ENCODE results near the gene ZFP30.
"Not testable (repeated sequence)": the region's sequence is repeated elsewhere in the genome, so short reads cannot be mapped to it uniquely, and the experiment has no call there.

ZFP30 gene

DNA sequence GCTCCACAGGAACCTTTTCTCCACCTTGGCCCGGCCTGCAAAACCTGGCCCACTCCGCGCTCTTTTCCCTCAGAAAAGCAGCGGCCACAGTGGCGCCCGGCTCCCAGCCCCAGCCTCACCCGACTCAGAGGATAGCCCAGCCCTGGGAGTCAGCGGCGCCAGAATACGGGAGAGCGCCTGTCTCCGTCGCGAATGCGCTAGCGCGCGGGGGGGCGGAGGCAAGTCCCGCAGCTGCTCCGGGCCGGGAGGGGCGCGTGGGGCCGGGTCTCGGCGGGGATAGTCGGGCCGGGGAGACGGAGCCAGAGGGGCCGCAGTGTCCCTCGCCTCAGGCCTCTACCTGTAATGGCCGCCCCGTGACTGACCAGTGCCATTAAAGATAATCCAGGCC is at the start of gene ZFP30:
TSS of gene ZFP30 (minus strand) at position 165 of the 388 bp plus-strand sequence. CDS start 7,643 bp downstream, outside the sequence.
- peak; percentile 57 for DNase-seq (ENCODE audit: low read depth)

DNA sequence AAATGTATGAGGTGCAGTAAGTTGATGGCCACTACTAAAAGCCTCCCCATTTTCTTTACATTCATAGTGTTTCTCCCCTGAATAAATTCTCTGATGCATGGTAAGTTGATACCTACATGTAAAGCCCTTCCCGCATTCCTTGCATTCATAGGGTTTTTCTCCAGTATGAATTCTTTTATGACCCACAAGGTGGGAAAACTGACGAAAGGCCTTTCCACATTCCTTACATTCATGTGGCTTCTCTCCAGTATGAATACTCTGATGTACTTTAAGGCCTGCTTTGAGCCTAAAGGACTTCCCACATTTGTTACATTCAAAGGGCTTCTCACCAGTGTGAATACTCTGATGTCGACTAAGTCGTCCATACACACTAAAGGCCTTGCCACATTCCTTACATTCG is 43.8 kb upstream of the ZFP30 start:
- DNase-seq (ENCODE audit: low read depth): no peak

DNA sequence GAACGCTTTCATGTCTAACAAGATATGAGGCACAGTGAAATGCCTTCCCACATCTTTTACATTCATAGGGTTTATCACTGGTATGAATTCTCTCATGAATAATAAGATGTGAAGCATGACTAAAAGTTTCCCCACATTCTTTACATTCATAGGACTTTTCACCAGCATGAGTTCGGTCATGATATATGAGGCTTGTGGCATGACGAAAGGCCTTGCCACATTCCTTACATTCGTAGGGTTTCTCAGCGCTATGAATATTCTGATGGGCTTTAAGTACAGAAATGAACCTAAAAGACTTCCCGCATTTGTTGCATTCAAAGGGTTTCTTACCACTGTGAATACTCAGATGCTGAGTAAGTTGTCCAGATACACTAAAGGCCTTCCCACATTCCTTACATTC is 43.0 kb upstream of the ZFP30 start:
- DNase-seq (ENCODE audit: low read depth): no peak

DNA sequence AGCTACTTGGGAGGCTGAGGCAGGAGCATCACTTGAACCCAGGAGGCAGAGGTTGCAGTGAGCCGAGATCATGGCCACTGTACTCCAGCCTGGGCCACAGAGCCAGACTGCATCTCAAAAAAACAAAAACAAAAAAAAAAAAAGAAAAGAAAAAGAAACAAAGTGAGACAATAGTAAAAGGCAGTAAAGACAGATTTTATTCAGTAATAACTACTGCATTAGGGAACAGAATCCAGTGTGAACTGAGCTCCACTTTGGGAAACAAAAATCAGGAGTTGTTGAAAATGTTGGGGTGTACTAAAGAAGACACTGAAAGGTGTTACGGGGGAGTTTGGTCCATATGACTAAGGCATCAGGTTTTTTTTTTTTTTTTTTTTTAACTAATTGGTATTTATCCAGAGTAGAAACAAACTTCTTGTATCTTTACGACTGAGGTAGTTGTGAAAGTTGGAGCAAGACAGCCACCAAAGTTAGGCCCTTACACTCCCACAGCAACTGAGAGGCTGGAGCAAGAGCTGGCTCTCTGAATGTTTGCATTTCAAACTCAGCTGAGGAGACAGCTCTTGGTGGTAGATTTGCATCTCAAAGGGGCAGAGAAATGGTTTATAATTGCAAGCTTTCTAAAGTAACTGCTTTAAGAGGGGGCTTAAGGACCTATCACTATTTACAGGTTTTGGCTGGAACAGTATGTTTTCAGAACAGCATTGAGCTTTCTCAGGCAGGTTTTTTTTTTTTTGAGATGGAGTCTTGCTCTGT is 40.1 kb upstream of the ZFP30 start:
- DNase-seq (ENCODE audit: low read depth): no peak

DNA sequence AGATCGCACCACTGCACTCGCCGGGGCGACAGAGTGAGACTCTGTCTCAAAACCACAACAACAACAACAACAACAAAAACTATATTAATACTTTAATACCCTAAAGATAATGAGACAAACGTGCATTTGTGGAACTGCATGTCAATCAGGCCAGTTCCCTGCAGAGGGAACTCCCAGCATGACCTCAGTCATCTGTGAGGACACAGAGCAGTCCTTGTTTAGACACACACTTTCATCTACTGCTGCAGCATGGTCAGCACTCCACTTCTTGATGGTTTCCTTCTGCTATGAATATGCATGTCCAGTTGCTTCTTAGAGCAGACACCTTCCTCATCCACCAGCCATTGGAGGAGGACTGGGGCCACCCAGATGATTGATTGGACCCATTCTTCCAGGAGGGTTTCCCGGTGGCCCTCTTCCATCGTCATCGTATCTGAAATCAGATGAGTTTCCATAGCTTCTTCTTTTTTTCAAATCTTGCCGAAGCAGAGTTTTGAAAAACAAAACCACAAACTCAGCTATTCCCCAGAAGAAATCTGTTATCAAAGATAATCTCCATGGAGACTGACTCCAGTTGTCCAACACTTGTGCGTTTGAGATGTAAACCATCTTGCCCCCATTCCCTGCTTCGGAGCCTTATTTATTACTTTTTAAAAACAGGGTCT is 37.8 kb upstream of the ZFP30 start:
- DNase-seq (ENCODE audit: low read depth): no peak

DNA sequence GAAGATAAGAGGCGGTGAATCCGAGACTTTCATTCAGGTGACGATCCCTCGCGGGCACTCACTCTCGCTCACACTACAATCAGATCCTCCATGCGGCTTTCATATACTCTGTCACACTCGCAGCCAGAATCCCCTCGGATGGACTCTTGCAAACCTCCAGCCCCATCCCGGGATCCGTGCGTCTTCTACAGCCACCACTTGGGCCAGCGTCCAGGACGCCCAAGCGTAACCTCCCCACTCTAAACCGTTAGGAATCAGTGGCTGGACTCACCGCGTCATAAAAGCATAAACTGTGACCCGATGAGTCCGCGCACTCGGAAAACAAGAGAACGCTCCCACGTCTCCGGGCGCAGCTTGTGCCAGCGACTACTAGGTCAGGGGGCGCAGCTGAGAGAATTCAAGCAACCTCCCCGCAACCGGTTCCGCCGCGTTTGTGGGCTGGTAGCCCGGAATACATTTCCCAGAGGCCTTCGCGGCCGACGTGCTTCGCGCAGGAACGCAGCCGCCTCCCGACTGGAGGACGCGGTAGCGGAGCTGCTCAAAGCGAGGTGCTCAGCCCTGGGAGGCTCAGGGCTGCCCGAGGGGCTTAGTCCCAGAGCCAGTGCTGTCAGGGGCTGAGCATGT is 36.7 kb upstream of the ZFP30 start:
- peak; percentile 67 for DNase-seq (ENCODE audit: low read depth)

DNA sequence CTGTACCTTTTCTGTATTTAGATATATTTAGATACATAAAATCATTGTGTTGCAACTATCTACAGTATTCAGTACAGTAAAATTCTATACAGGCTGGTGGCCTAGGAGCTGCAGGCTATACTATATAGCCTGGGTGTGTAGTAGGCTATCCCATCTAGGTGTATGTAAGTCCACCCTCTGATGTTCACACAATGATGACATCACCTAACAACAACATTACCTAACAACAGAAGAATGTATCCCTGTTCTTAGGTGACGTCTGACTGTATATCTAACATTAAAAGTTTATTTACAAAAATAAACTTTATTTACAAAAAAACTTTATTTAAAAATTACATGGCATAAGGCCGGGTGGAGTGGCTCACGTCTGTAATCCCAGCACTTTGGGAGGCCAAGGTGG is 28.3 kb upstream of the ZFP30 start:
- no peak for DNase-seq (ENCODE audit: low read depth)

DNA sequence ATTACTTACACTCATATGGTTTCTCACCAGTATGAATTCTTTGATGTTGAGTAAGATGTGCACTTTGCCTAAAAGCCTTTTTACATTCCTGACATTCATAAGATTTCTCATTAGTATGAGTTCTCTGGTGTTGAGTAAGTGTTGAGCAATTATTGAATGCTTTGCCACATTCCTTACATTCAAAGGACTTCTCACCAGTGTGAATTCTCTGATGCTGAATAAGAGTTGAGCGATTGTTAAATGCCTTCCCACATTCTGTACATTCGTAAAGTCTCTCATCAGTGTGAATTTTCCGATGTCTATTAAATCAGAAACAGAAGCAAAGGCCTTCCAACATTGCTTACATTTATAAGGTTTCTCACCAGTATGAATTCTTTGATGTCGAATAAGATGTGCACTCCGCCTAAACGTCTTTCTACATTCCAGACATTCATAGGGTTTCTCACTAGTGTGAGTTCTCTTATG is 14.2 kb upstream of the ZFP30 start:
- no peak for DNase-seq (ENCODE audit: low read depth)

DNA sequence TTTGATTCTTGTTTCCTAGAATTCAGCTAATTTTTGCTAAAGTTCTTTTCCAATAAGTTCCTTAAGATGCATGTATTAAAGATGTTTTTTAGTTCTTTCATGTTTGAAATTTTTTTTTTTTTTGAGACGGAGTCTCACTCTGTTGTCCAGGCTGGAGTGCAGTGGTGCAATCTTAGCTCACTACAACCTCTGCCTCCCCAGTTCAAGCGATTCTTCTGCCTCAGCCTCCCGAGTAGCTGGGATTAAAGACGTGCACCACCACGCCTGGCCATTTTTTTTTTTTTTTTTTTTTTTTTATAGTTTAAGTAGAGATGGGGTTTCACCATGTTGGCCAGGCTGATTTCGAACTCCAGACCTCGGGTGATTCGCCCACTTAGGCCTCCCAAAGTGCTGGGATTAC is 1.9 kb upstream of the ZFP30 start:
- DNase-seq (ENCODE audit: low read depth): not testable (repeated sequence)

DNA sequence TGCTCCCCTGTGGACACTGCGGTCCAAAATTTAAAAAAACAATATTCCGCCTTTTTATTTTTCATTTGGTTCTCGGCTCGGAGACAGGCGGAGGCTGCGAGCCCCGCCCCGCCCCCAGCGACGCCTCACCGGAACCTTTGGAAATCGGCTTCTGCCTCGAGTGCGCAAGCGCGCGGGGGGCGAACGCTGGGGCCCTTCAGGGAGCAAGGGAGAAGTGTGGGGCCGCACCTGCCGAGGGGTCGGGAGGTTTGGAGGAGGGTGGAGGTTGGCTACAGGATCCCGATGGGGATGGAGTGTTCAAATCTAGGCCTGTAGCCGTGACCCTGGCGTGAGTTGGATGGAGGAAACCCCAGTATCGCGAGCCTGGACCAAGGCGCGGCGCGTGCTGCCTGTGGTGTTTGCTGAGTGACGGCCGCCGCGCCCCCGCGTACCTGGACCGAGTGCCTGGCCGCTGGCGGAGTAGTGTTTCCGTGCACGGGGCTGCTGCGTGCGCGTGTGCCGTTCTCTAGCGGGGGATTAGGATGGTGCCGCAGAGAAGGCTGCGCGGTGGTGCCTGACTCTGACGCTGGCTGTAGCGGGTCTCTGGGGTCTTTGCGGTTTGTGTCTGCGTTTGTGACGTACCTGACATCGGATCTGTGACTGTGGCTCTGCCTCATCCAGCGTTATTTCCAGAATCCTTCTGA is 565 bp upstream of the ZFP30 start:
- DNase-seq (ENCODE audit: low read depth): peak; percentile 70

DNA sequence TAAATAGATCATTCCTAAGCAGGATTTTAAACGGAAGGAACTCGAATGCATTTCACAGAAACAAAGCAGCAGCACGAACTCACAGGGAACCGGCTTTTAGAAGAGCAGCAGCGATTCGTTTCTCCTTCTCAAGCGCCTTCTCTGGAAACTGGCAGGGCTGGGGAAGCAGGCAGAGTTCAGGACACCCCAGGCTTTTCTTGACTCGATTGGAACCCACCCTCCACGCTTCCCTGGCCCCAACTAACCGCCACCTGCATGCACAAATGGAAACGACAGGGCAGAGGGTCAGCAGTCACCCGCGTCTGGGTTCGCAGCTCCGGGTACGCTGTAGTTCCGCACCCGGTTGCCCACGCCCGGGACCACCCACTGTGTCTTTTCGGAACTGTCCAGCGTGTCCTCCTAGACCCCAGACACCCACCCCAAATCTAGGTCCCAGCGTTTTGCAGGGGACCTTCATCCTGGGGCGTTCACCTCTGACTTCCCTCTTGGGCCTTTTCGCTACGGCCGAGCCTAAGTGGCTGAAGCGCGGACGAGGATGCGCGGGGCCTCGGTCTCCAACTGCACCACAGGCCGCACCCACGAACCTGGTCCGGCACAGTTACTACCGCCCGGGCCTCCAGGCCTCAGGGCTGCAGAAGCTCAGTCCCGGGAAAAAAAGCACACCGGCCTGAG is 500 bp downstream of the ZFP30 start:
- DNase-seq (ENCODE audit: low read depth): no peak

DNA sequence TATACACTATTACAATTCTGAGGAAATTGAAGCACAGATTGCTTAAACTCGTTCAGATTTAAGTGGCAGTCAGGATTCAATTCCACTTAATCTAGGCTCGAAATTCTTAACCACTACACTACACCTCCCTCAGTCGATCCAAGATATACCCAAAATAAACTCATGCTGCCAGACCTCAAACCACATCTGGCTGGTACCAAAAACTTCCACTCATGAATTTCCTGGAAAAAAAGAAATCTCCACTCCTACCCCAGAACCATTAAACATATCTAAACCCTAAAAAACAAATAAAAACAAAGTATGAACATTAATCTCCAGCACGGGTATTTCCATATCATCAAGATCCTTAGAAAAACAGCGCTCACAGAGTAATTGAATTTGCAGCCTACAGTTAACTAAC is 1.1 kb downstream of the ZFP30 start:
- DNase-seq (ENCODE audit: low read depth): no peak

DNA sequence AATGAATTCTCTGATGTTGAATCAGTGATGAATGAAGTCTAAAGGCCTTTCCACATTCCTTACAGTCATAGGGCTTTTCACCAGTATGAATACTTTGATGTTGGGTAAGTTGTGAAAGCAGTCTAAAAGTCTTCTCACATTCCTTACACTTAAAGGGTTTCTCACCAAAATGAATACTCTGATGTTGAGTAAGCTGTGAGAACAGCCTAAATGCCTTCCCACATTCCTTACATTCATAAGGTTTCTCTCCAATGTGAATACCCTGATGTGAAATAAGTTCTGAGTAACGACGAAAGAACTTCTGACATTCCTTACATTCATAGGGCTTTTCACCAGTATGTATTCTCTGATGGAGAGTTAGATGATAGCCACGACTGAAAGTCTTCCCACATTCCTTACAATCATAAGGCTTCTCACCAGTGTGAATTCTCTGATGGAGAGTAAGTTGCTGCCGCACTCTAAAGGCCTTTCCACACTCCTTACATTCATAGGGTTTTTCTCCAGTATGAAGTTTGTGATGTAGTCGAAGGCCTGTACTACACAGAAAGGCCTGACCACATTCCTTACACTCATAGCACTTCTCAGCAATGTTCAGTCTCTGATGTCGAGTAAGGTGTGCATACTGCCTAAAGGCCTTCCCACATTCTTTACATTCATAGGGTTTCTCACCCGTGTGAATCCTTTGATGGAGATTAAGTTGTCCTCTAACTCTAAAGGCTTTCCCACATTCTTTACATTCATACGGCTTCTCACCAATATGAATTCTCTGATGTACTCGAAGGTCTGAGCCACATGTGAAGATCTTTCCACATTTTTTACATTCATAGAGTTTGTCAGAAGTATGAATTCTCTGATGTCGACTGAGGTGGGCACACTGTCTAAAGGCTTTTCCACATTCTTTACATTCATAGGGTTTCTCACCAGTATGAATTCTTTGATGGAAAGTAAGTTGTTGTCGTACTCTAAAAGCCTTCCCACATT is 19.9 kb downstream of the ZFP30 start:
- DNase-seq (ENCODE audit: low read depth): no peak

DNA sequence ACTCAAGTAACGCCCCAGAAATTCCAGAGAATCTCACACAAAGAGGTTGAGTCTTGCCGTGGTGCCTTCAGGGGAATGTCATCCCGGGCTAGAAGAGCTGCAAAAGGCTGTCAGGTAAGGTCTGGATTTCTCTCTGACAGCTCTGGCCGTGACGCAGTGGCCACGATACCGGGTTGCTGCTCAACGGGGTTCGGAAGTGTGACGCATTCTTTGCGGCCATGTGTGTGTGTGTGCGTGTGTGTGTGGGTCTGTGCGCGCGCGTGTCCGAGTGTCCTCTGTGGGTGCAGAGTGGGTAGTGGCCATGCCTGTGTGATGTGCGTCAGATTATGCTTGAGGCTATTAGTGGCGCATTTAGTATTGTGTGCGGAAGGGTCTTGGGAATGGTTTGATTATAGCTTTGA is 60.3 kb downstream of the ZFP30 start:
- peak; percentile 28 for DNase-seq (ENCODE audit: low read depth)

DNA sequence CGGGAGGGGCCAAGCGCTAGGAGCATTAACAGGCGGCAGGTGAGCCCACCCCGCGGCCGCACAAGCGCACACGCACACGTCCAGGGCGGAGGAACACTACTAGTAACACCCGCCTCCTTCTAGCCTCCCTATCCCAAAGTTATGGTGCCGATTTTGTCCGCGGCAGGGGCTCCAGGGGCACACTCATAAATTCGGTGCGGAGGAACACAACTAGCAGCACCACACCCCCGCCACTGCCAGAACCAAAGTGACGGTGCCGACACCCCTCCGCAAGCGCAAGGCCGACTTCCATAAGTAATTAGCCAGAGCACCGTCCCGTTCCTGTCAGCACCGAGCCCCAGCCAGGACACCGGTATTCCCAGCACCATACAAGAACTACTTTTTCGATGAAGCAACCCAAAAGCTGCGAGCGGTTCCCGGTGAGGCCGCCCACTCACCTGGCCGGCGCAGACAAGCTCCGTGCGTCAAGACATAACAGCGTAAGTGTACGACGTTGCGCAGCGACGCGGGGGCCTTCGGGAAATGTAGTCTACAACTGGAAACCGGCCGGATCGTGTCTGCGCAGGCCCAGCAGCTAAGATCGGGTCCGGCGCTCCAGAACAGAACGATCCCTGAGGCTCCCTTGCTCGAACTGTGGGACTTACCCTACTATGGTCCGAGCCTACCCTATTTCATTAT is 60.8 kb downstream of the ZFP30 start, which contains the start of the genes ZNF540 and ZNF571:
TSS of gene ZNF540 (plus strand) at position 573 of the 678 bp plus-strand sequence. CDS start 3,572 bp downstream, outside the sequence.
TSS of gene ZNF571 (minus strand) at position 489 of the 678 bp plus-strand sequence. CDS start 8,116 bp downstream, outside the sequence.
- DNase-seq (ENCODE audit: low read depth): peak; percentile 90

DNA sequence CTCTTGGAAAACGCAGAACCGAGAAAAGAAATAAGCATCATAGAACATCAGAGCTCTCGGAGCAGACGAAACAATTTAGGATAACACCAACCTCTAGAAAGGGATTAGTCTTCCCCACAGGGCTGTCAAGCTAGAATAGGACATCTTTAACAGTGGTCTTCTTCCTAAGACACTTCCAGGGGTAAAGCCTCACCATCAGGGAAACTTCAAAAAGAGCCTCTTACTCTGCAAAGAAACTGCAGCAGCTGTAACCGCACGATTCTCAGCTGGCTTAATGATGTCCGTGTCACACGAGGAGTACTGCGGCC is 61.3 kb downstream of the ZFP30 start:
- no peak for DNase-seq (ENCODE audit: low read depth)

DNA sequence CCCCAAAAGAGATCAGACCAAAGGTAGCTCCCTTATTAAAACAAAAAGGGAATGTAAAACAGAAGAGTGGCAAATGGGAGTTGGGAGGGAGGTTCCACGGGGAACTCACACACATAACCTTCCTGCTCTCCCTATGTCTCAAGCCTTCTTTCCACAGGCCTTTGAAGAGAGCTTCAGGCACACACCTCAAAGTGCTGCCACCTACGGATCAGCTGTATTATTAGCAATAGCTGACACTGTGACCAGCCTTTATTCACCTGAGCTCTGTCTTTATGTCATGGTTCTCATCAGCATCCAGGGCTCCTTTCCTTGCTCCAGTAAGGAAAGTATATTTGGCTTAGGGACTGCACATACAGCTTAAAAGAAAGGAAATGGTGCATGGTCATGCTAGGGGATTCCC is 71.9 kb downstream of the ZFP30 start:
- no peak for DNase-seq (ENCODE audit: low read depth)

DNA sequence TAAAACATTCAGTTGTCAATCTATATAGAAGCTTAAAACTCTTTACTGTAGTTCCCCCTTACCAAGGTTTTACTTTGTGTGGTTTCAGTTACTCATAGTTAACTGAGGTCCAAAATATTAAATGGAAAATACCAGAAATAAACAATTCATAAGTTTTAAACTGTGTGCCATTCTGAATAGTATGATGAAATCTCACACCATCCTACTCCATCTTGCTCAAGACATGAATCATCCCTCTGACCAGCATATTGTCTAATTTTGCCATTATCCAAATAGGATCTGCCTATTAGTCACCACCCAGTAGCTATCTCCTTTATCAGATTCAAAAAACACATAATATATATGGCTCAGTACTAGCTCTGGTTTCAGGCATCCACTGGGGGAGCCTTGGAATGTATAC is 83.1 kb downstream of the ZFP30 start:
- no peak for DNase-seq (ENCODE audit: low read depth)

DNA sequence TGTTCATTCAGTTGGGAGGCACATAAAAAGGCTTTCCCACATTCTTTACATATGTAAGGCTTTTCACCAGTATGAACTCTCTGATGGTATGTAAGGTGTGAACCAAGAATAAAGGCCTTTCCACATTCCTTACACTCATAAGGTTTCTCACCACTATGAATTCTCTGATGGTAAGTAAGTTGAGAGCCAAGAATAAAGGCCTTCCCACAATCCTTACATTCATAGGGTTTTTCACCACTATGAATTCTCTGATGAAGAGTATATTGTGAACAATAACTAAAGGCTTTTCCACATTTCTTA is 89.9 kb downstream of the ZFP30 start:
- no peak for DNase-seq (ENCODE audit: low read depth)

DNA sequence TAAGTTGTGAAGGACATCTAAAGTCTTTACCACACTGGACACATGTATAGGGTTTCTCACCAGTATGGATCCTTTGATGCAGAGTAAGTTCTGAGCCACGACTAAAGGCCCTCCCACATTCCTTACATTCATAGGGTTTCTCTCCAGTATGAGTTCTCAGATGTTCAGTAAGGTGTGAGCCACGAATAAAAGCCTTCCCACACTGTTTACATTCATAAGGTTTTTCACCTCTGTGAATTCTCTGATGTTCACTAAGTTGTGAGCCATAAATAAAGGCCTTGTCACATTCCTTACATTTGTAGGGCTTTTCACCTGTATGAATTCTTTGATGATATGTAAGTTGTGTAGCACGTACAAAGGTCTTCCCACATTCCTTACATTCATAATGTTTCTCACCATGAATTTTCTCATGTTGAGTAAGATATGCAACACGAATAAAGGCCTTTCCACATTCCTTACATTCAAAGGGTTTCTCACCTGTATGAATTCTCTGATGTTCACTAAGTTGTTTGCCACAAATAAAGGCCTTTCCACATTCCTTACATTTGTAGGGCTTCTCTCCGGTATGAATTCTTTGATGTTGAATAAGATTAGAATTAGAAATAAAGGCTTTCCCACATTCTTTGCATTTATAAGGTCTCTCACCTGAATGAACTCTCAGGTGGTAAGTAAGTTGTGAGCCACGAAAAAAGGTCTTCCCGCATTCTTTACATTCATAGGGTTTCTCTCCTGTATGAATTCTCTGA is 90.5 kb downstream of the ZFP30 start:
- DNase-seq (ENCODE audit: low read depth): no peak

Data from stimulated activated CD8-positive, alpha-beta memory T cell treated with anti-CD3 and anti-CD28 coated beads, Interleukin-12 subunit alpha, Interleukin-12 subunit beta, amount 100 ng/mL, for 1 hour (primary cell).